A673 (cell line): Measurements from ENCODE around the gene CTTN.

Source experiments
- EZH2 ChIP-seq: fragments of 200-600 bp; sonication (generic); IDR thresholded peaks from 2 replicates; pipeline ENCODE4 v1.6.1; 2017; ENCODE audit warnings: borderline replicate concordance, low read depth, mild to moderate bottlenecking, mixed read lengths, antibody characterized with exemption, low read length; ENCODE audit not compliant: poor library complexity, severe bottlenecking
- TF ChIP-seq, protein P1 (sequence below): fragments of 300-800, 200-600 bp; sonication (generic); conservative IDR thresholded peaks from 2 replicates; pipeline ENCODE4 v1.5.1; 2017; ENCODE audit warnings: low read depth, mild to moderate bottlenecking, antibody characterized with exemption, low read length, moderate library complexity, mixed read lengths

DNA sequence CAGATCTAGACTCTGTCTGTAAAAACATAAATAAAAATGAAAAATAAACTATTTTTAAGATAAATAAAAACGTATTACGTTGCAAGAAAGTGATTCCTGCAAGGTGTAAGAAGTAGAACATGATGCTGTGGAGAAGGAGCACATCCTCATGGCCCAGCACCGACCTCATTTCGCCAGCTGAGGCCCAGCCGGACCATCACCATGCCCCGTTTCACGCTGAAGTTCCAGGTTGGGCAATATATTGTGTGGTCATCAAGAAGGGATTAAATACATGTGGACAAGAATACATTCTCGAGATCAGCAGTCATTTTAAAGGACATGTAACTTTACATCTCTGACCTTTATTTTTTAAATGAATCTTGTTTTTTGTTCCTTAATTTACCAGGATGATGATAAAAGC is 20.7 kb upstream of the CTTN start:
- TF ChIP-seq, protein P1, sequence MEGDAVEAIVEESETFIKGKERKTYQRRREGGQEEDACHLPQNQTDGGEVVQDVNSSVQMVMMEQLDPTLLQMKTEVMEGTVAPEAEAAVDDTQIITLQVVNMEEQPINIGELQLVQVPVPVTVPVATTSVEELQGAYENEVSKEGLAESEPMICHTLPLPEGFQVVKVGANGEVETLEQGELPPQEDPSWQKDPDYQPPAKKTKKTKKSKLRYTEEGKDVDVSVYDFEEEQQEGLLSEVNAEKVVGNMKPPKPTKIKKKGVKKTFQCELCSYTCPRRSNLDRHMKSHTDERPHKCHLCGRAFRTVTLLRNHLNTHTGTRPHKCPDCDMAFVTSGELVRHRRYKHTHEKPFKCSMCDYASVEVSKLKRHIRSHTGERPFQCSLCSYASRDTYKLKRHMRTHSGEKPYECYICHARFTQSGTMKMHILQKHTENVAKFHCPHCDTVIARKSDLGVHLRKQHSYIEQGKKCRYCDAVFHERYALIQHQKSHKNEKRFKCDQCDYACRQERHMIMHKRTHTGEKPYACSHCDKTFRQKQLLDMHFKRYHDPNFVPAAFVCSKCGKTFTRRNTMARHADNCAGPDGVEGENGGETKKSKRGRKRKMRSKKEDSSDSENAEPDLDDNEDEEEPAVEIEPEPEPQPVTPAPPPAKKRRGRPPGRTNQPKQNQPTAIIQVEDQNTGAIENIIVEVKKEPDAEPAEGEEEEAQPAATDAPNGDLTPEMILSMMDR, result no peak
- TF ChIP-seq EZH2, result no peak
